ENCODE measurements around the gene GPR146.
"Not testable (repeated sequence)": the region's sequence is repeated elsewhere in the genome, so short reads cannot be mapped to it uniquely, and the experiment has no call there.

Gene GPR146

DNA sequence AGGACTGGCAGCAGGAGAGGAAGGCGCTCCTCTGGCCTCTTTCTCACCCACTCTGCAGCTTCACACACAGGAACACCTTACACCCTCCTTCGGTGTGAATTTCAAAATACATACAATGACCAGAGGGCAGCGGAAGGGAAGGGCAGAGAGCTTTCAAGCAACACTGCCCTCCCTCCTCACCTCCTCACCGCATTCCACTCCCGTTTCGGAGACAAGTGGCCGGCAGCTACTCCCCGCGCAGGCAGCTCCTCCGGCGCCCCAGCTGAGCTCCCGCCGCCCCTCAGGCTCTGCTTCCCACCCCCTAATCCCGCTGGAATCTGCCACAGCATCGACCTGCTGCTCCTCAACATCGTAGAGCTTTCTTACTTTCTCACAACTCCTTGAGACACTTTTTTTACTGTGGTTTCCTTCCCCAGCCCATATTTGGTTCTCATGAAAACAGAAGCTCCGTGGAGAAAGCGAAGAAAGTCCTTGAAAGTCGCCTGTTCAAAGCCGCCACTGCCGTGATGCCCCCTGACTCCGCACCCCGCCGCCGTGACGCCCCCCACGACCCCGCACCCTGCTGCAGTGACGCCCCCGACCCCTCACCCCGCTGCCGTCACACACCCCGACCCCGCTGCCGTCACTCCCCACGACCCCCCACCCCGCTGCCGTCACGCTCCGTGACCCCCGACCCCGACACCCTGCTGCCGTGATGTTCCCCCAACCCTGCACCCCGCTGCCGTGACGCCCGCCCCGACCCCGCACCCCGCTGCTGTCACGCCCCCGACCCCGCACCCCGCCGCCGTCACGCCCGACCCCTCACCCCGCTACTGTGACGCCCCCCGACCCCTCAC is 29.0 kb downstream of the GPR146 start:
- in situ Hi-C loops (cut with HindIII; ENCODE audit: low sequenced_read_pairs), result no loop called here

DNA sequence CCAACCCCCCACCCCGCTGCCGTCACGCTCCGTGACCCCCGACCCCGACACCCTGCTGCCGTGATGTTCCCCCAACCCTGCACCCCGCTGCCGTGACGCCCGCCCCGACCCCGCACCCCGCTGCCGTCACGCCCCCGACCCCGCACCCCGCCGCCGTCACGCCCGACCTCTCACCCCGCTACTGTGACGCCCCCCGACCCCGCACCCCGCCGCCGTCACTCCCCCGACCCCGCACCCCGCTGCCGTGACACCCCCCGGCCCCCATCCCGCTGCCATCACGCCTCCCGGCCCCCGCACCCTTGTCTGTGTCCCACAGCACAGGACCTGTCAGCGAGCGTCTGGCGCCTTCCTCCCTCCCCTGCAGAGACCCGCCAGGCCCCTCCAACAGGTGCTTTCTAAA is 29.7 kb downstream of the GPR146 start:
- in situ Hi-C loops (cut with HindIII; ENCODE audit: low sequenced_read_pairs), result not testable (repeated sequence)

DNA sequence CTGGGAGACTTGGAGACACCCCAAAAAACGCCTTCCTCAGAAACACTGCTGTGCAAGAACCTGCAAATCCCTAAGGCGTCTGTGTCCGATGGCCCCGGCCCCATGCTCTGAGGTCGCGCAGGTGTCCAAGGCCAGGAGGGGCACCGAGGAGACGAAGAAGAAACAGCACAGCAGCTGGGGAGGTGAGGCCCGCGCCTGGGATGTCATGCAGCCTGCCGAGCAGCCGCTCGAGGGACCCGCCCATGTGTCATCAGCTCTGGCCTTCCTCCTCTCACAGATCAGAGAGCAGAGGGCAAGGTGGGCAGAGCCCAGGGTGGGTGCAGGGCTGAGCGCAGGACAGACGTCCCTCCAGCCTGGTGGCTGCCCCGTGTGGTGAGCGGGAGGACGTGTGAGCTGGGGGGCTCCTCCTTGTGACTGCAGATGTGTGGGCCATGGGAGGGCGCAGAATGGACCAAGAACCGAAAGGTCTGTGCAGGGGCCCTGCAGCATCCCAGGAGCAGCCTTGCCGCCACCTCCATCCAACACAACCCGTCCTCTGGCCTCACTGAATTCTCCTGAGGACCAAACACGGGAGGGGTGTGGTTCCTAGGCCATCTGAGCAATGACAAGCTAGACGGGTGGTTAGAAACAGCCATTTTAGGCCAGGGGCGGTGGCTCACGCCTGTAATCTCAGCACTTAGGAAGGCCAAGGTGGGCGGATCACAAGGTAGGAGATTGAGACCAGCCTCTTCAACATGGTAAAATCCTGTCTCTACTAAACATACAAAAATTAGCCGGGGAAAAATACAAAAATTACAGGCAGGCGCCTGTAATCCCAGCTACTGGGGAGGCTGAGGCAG is 30.5 kb downstream of the GPR146 start:
- in situ Hi-C loops (cut with HindIII; ENCODE audit: low sequenced_read_pairs), result no loop called here

DNA sequence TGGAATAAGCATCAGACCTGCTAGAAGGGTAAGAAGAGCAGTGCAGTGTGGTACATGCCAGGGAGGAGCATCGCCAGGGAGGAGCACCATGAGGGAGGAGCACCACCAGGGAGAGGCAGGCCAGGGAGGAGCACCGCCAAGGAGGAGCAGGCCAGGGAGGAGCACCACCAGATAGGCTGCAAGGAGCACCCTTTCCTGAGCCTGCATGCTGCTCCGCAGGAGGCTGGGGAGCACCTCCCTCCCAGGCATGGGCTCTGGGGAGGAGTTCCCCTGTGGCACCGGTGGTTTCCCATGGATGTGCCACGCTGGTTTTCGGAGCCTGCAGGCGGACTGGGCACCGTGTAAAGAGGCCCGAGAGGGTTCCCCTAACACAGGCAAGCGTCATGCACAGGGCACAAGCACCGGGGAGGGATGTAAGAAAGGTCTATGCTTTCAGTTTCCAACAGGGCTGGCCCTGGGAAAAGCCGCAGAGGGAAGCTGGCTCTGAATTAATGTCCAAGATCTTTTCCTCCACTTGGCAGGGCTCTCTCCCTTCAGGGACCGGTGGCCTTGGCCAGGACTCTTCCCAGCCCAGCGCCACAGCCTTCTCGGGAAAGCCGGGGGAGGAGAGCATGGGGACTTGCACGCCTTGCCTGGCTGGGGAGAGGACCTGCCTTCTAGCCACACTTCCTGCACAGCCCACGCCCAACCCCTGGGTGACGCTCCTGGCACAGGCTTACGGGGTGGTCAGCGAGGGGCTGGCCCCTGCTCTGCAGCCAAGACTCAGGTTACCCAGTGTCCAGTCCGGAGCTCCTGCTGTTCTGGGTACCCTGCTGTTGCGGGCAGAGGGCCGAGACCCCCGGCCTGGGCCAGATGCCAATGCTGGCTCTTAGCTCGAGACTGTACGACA is 32.1 kb downstream of the GPR146 start:
- in situ Hi-C loops (cut with HindIII; ENCODE audit: low sequenced_read_pairs), result no loop called here

DNA sequence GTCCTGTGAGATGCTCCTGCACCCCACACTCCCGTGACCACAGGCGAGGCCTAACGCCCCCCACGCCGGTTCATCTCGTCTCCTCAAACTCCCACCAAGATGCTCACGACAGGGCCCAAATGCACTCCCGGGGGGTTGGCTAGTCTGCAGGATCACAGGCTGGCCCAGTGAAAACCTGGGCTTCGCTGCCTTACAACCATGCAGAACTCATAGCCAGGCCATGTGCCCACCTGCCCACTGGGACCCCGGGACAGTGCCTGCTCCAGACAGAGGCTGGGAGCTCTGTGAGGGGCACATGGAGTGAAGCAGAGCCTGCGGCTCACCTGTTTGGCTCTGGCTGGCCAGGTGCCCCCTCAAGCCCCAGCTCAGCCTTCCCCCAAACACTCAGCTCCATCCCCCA is 34.2 kb downstream of the GPR146 start:
- in situ Hi-C loops (cut with HindIII; ENCODE audit: low sequenced_read_pairs), result no loop called here

DNA sequence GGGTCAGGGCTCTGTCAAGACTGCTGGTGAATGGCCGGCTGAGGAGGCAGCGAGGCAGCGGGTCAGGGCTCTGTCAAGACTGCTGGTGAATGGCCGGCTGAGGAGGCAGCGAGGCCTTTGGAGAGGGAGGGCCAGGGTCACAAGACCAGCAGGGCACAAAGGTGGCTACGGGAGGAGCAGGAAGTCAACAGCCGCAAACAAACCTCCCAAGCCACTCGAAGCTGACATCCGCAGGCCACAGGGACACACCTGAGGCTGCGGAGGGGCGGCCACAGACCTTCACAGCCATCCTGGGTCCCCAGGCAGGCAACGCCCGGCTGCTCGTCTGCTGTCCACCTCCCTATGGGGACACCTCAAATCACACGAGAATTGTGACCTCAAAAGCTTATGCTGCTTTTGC is 34.6 kb downstream of the GPR146 start:
- in situ Hi-C loops (cut with HindIII; ENCODE audit: low sequenced_read_pairs), result no loop called here

DNA sequence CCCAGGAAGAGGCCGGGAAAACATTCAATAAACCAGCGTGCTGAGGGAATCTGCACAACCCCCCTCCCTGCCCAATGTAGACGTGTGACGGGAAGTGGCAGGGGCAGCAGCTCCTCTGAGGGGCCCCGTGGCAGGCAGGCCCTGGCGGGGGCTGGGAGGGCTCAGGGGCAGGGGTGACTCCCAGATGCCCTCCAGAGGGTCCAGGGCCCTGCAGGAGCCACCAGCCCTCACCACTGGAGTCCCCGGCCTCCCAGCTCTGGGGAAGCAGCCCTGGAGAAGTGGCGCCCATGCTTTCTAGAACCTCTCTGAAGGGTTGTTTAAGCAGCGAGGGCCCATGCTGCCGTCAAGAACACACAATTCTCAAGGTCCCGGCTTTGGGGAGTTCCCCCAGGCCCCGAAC is 35.2 kb downstream of the GPR146 start:
- in situ Hi-C loops (cut with HindIII; ENCODE audit: low sequenced_read_pairs), result no loop called here

DNA sequence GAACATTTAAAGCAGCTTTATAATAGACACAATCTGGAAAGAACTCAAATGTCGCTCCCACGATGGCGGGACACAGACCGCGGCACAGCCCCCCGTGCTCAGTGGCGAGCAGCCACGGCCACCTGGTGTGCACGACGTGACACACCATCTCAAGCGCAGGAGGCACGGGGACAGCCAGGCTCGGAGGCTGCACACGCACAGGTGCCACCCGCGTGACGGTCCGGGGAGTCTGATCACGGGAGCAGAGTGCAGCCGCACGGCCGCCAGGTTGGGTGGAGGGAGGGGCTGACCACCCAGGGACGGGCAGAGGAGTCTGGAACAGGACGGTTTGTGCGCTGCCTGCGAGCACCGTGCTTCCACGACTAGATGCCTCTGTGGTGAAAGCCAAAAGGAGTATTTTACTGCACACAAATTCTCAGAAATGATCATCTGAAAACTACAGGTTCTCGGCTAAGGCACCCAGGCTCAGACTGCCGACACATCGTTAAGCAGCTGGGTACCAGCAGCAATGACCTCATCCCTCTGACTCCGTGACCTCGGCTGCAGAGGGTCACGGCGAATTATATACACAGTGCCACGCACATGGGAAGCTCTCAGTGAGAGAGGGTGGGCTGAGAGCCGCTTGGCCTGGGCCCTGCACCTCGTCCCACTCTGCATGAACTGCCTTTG is 36.0 kb downstream of the GPR146 start:
- in situ Hi-C loops (cut with HindIII; ENCODE audit: low sequenced_read_pairs), result no loop called here

DNA sequence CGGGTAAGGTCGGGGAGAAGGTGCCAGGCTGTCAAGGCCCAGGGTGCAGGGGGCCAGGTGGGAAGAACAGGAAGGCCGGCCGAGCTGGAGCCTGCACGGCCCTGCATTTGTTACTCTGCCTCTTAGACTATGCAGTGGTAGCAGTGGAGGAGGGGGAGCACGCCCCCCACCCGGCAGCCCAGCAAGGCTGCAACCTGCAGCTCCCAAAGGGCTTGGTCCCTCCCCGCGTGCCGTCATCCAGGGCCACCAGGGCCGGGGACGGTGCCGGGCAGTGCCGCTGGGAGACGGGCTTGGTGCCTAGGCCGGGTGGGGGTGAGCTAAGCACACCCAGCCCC is 36.5 kb downstream of the GPR146 start:
- in situ Hi-C loops (cut with HindIII; ENCODE audit: low sequenced_read_pairs), result no loop called here

DNA sequence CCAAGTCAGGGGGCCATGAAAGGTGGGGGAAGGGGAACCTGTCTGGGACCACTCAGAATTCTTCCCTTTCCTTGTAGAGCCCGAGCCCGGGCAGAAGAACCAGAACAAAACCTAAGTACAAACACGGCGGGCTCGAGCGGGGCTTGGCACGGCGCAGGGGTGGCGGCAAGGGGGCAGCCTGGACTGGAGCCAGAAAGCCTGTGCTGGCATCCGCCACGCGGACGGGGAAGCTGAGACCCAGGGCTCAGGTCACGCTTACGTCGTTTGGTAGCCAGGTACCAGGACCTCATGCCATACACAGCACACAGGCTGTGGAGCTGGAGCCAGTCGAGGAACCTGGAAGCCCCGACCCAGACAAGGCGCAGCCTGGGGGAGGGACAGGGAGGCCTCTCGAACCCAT is 37.0 kb downstream of the GPR146 start:
- in situ Hi-C loops (cut with HindIII; ENCODE audit: low sequenced_read_pairs), result no loop called here

DNA sequence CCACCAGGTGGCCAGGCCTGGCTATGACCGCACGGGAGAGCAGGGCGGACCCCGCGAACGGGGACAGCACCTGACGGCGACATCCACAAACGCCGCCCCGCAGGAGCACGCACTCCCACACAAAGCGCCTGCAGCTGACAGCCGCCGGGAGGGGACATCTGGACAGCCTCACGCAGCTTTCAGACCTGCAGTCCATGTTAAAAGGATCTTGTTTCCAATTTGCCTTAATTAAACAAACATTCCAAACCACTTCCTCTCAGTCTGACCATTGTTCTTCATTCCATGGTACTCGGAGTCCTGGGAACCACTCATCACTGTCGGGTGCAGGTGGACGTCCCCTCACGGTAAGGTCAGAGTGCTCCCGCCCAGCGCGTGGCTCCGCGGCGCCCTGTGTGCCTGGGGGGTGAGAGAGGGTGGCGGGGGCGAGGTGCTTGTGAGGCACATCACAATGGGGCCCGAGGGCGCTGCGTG is 37.6 kb downstream of the GPR146 start:
- in situ Hi-C loops (cut with HindIII; ENCODE audit: low sequenced_read_pairs), result no loop called here

DNA sequence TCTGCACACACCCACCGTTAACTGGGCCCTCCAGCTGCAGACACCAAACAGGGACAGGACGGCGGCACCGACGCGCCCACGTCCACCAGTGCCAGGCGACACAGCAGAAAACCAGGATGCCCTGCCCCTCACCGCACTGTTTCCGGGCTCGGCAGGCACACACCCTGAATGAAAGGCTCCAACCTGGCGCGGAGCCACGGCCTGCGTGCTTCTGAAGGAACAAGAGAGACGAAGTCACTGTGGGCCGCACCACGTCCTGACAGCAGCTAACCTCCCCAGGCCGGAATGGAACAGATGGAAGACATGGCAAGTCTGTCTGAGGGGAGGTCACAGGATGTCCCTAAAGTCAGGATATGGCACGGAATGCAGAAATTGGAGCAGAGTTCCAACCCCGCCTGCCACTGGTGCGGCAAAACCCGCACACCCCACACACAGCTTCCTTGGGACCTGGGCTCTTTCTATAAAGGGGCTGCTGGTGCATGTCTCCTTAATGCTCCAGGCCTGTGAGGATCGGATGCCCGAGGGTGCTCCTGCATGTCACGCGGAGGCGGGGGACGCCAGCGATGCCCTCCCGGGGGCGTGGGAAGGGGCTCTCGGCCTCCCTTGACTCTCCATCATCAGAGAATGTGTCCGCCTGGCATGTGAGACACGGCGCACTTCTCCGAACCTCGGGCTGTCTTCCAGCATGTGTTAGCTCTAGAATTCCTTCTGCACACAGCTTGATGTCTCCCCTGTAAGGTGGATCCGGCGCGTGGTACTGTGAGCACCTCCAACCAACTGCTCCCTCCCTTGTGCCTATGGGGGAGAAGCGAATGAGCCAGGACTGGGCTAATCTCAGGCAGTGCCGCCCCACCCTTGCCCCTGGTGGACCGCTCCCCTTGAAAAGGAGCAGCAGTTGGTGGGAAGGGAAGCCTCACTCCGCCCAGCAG is 39.6 kb downstream of the GPR146 start:
- in situ Hi-C loops (cut with HindIII; ENCODE audit: low sequenced_read_pairs), result no loop called here

DNA sequence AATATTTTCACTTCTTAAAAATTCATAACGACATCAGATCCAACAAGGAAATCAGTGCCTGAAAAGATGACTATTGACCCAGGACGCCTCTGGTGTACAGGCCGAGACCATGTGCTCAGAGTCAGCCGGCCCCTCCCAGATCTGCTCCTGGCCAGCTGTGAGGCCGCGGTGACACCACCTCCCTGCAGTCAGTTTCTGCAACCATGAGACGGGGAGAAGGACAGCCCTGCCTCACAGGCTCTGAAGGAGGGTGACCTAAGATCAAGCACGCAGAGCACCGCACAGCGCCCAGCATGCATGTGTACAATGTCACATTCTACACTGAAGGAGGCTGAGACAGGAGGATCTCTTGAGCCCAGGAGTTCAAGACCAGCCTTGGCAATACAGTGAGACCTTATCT is 40.9 kb downstream of the GPR146 start:
- in situ Hi-C loops (cut with HindIII; ENCODE audit: low sequenced_read_pairs), result no loop called here

DNA sequence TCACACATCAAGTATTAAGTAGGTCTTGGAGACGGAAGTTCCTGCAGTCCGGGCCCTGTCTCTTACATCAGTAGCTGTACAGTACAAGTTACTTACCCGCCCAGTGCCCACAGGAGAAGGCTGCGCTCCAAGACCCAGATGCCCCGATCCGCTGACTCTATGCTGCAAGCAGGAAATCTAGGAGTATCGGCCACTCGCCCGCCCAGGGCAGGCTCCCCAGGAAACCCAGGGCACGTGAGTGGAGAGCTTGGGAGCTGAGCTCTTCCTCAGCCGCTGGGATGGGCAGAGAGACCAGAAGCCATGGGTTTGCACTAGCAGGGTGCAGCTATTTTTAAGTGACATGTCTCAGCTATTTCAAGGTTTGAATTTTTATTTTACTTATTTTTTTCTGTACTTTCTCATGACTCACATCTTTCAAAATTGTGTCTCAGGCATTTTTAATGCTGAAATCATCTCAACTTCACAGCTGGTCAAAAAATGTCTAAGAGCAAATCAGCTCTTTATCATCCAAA is 41.6 kb downstream of the GPR146 start:
- in situ Hi-C loops (cut with HindIII; ENCODE audit: low sequenced_read_pairs), result no loop called here

DNA sequence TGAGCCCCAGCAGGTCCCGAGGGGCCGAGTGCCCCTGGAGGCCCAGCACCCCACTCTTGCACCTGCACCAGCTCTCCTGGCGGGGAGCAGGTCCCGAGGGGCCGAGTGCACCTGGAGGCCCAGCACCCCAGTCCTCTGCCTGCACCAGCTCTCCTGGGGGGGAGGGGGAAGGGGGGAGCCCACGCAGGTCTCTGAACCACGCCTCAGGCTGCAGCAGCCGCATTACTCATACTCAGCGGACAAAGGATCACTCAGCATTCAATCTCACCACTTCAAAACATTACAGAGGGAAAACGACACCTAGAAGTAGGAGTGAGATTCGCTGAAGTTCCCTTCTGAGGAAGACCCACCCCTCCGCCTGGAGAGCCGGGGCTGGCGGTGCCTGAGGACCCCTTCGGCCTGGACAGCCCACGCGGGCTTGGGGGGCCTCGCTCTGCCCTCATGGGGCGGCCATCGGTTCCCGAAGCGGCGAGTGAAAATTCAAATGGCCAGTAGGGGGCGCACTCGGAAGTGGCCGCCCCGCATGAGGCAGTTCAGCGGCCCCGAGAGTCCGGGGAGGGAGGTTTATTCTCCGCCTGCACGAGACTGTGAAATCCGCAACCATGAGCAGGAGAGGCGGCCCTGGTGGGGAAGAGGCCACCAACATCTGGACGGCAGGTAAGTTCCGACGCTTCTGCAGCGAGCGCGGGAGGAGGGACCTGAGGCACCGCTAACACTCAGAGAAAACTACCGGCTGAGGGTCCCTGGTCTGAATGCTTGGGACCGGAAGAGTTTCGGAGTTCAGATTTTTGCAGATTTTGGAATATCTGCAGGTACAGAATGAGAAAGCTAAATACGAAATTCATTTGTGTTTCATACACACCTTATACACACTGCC is 42.5 kb downstream of the GPR146 start:
- in situ Hi-C loops (cut with HindIII; ENCODE audit: low sequenced_read_pairs), result no loop called here

DNA sequence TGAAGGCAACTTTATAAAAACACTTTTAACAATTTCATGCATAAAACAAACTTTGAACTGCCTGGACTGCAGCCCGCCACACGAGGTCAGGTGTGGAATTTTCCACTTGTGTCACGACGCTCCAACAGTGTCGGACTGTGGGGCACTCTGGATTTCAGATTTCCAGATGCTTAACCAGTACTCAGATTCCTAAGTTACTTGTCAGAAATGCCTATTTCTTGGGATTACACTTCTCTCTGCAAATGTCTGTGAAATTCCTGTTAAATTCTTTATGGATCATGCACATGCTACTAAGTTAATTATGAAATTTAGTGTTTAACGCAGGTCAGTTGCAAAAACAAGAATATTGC is 43.1 kb downstream of the GPR146 start:
- in situ Hi-C loops (cut with HindIII; ENCODE audit: low sequenced_read_pairs), result no loop called here

DNA sequence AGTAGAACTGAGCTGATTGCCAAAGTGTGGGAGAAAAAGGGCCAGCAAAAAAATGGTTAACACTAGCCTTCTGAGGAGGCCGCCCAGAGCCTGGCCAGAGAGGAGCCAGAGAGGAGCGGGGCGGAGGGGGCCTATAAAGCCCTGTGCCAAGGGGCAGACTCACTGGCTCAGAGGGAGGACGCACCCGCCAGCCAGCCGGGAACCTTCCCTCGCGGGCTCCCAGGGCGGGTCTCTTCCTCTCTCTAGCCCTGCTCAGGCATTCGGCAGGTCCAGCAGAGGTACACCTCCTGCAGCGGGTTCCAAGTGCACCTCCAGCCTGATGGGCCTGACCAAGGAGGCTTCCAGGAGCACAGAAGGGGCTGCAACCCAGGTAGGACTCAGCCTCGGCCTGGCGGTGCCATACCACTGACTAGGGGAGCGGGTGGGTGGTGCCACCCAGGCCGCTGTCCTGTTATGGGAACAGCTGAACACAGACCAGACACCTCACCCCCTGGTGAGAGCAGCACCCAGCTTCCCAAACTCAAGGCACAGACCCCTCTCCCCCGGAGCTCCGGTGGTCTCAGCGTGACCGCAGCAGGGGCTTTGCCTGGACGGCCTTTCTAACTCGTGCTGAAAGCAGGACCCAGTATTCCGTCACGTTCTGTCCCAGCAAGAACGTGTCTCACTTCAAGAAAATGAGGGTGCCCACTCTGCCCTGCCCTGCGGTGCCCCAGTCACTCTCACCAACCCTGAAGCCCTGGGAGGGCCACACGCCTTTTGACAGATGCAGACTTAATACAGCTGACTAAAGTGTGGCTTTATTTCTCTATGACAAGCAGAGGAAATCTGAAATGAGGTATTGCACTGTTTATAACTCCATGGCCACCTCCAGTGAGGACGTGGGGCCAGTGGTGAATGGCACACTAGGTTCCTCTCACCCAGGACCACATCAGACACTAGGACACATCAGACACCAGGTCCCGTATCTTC is 43.9 kb downstream of the GPR146 start, which contains the start of gene GPER1:
GPER1 (plus strand) TSS at position 162 of the 969 bp plus-strand sequence. CDS start 3,616 bp downstream, outside the sequence.
- in situ Hi-C loops (cut with HindIII; ENCODE audit: low sequenced_read_pairs), result no loop called here

All from endothelial cell of hepatic sinusoid (primary cell).